GM04503 (cell line): ENCODE data around the gene CWC22.
"Not testable (repeated sequence)": the region's sequence is repeated elsewhere in the genome, so short reads cannot be mapped to it uniquely, and the experiment has no call there.

Source experiments
- DNase-seq: peaks from one replicate; pipeline ENCODE4 v3.0.0-alpha.2; 2012; ENCODE audit warnings: low read depth

Gene CWC22

GRCh38 chr2:179950391-179950790, 56.7 kb downstream of the CWC22 start:
- DNase-seq: no peak

DNA sequence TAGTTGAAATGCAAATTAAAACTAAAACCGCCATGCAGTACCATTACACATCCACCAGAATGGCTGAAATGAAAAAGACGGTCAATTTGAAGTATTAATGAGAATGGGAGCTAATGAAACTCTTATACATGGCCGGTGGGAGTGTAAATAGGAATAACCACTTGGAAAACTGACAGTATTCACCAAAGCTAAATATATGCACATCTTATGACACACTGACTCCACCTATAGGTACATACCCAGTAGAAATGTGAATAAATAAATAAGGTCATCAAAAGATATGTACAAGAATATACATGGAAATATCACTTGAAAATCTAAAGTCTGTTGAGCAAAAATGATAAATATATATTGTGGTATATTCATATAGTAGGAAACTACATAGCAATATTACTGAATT, 57.7 kb downstream of the CWC22 start:
- no peak for DNase-seq

DNA sequence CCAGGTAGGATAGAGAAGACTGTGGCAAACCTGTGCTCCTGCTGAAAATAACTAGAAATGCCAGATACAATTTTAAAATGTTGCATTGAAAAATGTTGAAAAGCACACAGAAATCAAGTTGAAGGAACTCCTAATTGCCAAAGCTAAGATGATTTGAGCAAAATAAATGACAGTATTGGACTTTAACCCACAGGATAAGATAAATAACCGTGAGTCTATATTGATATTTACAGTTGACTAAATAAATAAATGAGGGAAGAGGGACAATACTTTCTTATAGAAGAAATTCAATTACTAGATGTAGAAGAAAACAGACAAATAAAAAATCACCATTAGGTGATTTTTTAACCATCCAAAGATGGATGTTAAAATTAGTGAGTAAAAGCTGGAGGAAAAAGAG, 59.0 kb downstream of the CWC22 start:
- DNase-seq: no peak

- DNase-seq: no peak
Measured at GRCh38 chr2:179946810-179947615, 60.1 kb downstream of the CWC22 start.

- DNase-seq: no peak
Measured at GRCh38 chr2:179946346-179946745, 60.8 kb downstream of the CWC22 start.

DNA sequence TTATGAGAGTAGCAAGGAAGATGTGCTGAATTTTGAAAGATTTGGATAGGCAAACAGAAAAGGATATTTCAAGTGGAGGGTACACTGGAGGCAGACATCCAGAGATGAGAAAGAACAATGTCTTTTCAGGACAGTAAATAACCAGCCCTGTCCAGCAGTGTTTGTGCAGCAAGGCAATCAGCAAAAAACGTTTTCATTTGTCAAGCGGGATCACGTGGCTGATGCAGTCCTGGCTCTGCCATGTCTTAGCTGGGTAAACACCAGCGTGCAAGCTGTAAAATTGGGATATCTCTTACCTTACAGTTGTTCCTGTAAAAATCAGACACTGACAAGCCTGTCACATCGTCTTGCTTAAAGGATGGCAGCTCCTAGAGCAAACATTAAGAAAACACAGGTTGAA, 67.8 kb downstream of the CWC22 start:
- no peak for DNase-seq

- DNase-seq: no peak
Measured at GRCh38 chr2:179938026-179938425, 69.1 kb downstream of the CWC22 start.

- no peak for DNase-seq
Measured at GRCh38 chr2:179936654-179937053, 70.4 kb downstream of the CWC22 start.

DNA sequence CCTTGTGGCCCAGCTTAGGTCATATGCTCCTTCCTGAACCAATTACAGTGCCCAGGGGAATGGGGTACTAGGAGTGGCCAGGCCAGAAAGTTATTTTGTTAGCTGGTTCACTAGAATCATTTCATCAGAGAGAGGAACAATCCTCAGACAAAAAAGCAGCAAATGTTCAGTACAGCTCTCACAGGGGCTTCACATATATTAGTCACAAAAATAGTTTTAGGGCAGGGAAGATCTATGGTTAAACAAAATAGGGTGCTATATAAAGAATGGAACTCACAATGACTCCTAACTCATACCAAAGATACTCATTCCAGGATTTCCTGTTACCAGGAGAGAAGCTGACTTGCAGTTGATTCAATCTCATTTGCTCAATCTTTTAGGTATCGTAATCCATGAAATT, 71.0 kb downstream of the CWC22 start:
- no peak for DNase-seq

- DNase-seq: no peak
Measured at GRCh38 chr2:179932786-179933185, 74.3 kb downstream of the CWC22 start.

DNA sequence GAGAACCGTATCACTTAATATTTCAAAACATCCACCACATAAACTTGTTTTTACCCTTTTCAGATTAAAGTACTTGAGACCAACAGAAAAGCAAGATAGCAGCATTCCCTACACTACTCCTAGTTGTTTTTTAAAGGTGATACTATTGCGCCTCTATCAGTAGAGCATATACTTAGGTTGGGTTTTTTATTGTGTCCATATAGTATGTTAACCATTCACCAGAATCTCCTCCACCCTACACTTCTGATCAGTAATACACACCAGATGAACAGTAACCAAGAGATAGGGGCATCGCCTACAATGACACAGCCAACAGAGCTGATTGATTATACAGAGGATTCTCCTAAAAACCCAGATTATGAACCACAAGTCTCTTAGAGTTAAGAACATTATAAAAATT, 75.6 kb downstream of the CWC22 start:
- DNase-seq: no peak

- DNase-seq: not testable (repeated sequence)
Measured at GRCh38 chr2:179929997-179930396, 77.1 kb downstream of the CWC22 start.

DNA sequence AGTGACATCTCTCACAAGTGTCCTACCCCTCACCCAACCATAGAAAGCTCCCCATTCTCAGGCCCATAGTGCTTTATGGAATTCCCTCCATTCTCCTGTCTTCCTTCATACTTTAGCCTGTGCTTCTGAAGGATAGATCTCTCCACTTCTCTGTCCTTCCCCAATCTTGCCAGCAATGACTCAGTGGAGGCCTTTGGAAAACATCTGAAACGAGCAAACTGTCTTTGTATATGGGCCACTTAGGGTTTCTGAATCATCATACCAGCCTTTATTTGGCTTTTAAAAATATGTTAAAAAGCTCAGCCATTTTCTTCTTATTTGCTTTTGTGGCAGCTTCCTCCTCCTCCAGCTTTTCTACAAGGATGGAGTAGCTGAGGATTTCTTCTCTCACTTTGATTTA, 80.1 kb downstream of the CWC22 start:
- no peak for DNase-seq

GRCh38 chr2:179925713-179926112, 81.4 kb downstream of the CWC22 start:
- no peak for DNase-seq

- DNase-seq: peak; percentile 39
Measured at GRCh38 chr2:179917272-179917671, 89.8 kb downstream of the CWC22 start.

DNA sequence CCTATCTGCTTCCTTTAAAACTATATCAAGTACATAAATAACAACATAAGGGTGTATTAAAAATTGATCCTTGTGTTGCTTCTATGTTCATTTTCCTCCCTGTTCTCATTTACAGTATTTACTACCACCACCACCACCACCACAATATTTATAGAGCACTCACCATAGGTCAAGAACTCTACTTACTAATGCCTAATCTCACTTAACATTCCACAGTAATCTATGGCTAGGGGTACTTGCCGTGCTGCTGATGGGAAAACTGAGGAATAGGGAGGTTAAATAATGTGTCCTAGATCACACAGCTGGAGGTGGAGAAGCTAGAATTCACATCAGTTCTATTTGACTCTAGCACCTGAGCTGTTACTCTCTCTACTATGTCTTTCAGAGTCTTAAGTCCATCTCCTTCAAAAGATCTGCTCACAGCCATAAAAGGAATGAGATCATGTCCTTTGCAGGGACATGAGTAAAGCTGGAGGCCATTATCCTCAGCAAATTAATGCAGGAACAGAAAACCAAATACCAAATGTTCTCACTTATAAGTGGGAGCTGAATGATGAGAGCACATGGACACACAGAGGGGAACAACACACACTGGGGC, 91.6 kb downstream of the CWC22 start:
- no peak for DNase-seq

DNA sequence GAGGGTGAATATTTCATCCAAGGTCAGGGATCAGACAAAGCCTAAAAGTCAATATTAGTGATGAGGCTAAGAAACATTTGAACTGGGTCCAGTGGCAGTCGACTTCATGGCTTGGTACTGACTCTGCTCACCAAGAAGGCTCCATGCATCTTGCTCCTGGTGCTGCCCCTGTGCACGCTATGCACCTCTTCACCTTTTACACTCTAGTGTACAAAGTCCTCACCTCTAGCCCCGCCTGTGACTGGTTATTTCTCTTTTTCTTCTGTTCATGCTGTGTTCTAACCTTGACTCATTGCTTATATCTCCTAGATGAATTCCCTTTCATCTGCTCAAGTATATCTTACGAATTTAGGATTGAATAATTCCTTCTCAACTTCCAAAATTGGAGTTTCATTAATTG, 93.3 kb downstream of the CWC22 start:
- no peak for DNase-seq

DNA sequence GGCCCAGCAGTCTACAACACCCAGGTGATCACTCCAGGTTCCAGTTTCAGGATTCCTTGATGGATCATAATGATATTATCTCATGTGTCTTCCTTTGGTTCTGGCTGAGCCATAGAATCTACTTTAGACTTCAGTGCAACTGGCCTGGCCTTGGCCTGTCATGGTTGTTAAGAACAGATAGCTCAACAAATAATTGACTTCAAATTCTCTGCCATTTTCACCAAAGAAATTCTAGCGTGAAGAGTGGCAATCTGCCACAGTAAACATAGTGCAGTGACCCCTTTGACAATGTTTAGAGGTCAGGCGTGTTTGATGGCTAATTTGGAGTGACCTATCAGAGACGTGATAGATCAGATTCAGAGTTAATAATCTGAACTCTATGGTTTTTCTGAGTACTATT, 95.5 kb downstream of the CWC22 start:
- no peak for DNase-seq

GRCh38 chr2:179910735-179911113, 96.4 kb downstream of the CWC22 start:
- no peak for DNase-seq

- no peak for DNase-seq
Measured at GRCh38 chr2:179909845-179910734, 97.0 kb downstream of the CWC22 start.

GRCh38 chr2:179900655-179901054, 106.4 kb downstream of the CWC22 start:
- no peak for DNase-seq

GRCh38 chr2:179899666-179900065, 107.4 kb downstream of the CWC22 start:
- DNase-seq: no peak

- DNase-seq: no peak
Measured at GRCh38 chr2:179898873-179899272, 108.2 kb downstream of the CWC22 start.
